Stimulated activated CD4-positive, alpha-beta T cell treated with anti-CD3 and anti-CD28 coated beads, Interleukin-12 subunit alpha, Interleukin-12 subunit beta, amount 100 ng/mL, for 4 hours (primary cell): ENCODE measurements around the gene MRPL24.

Experiments
- DNase-seq: peaks from one replicate; pipeline ENCODE4 v3.0.0-alpha.2; 2020

Gene MRPL24

GRCh38 chr1:156690675-156691036, 50.2 kb downstream of the MRPL24 start:
- DNase-seq: no peak

- no peak for DNase-seq
Measured at GRCh38 chr1:156689953-156690674, 50.8 kb downstream of the MRPL24 start.

GRCh38 chr1:156689035-156689952, 51.6 kb downstream of the MRPL24 start:
- peak; percentile 70 for DNase-seq
